OCI-LY7 (cell line): ENCODE results near the gene IL1RN. TPM values are rescaled to one million over a fixed set of nuclear protein-coding genes. Genes with fewer than 3 reads are reported as not detected.

Experiments used
- BruUV-seq: library from RNA; stranded (reverse); fragments of 400-500 nt; replicated peaks from 2 replicates; lab custom pipeline; 2021; lab: Mats Ljungman, UMichigan
- CTCF ChIA-PET: fragments of 300-600 bp; sonication (Branson Sonifier 250); formaldehyde crosslinking; loops from one replicate; lab custom pipeline; 2022; ENCODE audit warnings: antibody characterized with exemption; ENCODE audit not compliant: unreplicated experiment; lab: Charles Lee
- POLR2A ChIA-PET: fragments of 300-600 bp; sonication (Branson Sonifier 250); formaldehyde crosslinking; loops from one replicate; lab custom pipeline; 2022; ENCODE audit warnings: antibody characterized with exemption; lab: Charles Lee
- DNase-seq: peaks from one replicate; pipeline ENCODE4 v3.0.0-alpha.2; 2015; ENCODE audit warnings: low spot score
- H2AFZ ChIP-seq: fragments of 200-600 bp; sonication (generic), shearing (Covaris generic); 2 replicates; pipeline ENCODE4 v1.6.1; 2014; ENCODE audit warnings: mild to moderate bottlenecking, antibody characterized with exemption, low read length, moderate library complexity
- H3K27ac ChIP-seq: fragments of 200-600 bp; sonication (generic); 2 replicates; pipeline ENCODE4 v1.5.1; 2014; ENCODE audit warnings: mixed run types, low read depth, mild to moderate bottlenecking, moderate library complexity, low read length, inconsistent platforms; ENCODE audit not compliant: poor library complexity, severe bottlenecking
- H3K36me3 ChIP-seq: fragments of 200-600 bp; sonication (generic); 2 replicates; pipeline ENCODE4 v1.6.1; 2014; ENCODE audit warnings: mild to moderate bottlenecking, antibody characterized with exemption, low read length, moderate library complexity, mixed read lengths; ENCODE audit not compliant: insufficient read depth
- H3K4me1 ChIP-seq: fragments of 200-600 bp; sonication (generic); 2 replicates; pipeline ENCODE4 v1.5.1; 2014; ENCODE audit warnings: mild to moderate bottlenecking, low read length; ENCODE audit not compliant: insufficient read depth, poor library complexity, severe bottlenecking
- H3K4me2 ChIP-seq: fragments of 200-600 bp; sonication (generic); 2 replicates; pipeline ENCODE4 v1.6.1; 2014; ENCODE audit warnings: mild to moderate bottlenecking, low read length
- H3K4me3 ChIP-seq: fragments of 200-600 bp; sonication (generic); 2 replicates; pipeline ENCODE4 v1.5.1; 2014; ENCODE audit warnings: mild to moderate bottlenecking, low read depth, low read length; ENCODE audit not compliant: poor library complexity, severe bottlenecking
- H3K79me2 ChIP-seq: fragments of 200-600 bp; sonication (generic); 2 replicates; pipeline ENCODE4 v1.6.1; 2016; ENCODE audit warnings: low read depth, mild to moderate bottlenecking, low read length, moderate library complexity, mixed read lengths; ENCODE audit not compliant: insufficient read depth
- H3K9me2 ChIP-seq: fragments of 200-600 bp; sonication (generic); 2 replicates; pipeline ENCODE4 v1.6.1; 2016; ENCODE audit warnings: mild to moderate bottlenecking, low read length, mixed read lengths; ENCODE audit not compliant: insufficient read depth
- H3K9me3 ChIP-seq: fragments of 200-600 bp; sonication (generic); 2 replicates; pipeline ENCODE4 v1.6.1; 2014; ENCODE audit warnings: mild to moderate bottlenecking, mixed run types, low read length, mixed read lengths
- H4K20me1 ChIP-seq: fragments of 200-600 bp; sonication (generic); 2 replicates; pipeline ENCODE4 v1.6.1; 2014; ENCODE audit warnings: mild to moderate bottlenecking, antibody characterized with exemption, low read length, moderate library complexity, mixed read lengths; ENCODE audit not compliant: insufficient read depth
- CTCF ChIP-seq: fragments of 200-600 bp; sonication (generic); conservative IDR thresholded peaks from 2 replicates; pipeline ENCODE4 v1.5.1; 2014; ENCODE audit warnings: mild to moderate bottlenecking, antibody characterized with exemption, low read length, moderate library complexity, mixed read lengths
- EZH2phosphoT487 ChIP-seq: fragments of 200-600 bp; sonication (generic); IDR thresholded peaks from 2 replicates; pipeline ENCODE4 v1.6.1; 2018; ENCODE audit warnings: low read depth, borderline replicate concordance, mild to moderate bottlenecking, mixed run types, antibody characterized with exemption, low read length, moderate library complexity, mixed read lengths
- intact Hi-C: fragments of 100-400 bp; cut with micrococcal nuclease; formaldehyde crosslinking; loops from one replicate; pipeline ENCODE4 v1.10.0; 2022; ENCODE audit not compliant: unreplicated experiment
- total RNA-seq, 2 experiments: library from RNA; depleted of rRNA in 1 of 2; stranded (reverse); fragments of >200 nt in 1 of 2; shearing (Covaris generic) in 1 of 2; gene quantifications; 2 replicates each; pipeline ENCODE4 v1.2.3, GENCODE V29; 2014 to 2022

Gene IL1RN
- total RNA-seq, 2 experiments from 2014 or later: not detected

DNA sequence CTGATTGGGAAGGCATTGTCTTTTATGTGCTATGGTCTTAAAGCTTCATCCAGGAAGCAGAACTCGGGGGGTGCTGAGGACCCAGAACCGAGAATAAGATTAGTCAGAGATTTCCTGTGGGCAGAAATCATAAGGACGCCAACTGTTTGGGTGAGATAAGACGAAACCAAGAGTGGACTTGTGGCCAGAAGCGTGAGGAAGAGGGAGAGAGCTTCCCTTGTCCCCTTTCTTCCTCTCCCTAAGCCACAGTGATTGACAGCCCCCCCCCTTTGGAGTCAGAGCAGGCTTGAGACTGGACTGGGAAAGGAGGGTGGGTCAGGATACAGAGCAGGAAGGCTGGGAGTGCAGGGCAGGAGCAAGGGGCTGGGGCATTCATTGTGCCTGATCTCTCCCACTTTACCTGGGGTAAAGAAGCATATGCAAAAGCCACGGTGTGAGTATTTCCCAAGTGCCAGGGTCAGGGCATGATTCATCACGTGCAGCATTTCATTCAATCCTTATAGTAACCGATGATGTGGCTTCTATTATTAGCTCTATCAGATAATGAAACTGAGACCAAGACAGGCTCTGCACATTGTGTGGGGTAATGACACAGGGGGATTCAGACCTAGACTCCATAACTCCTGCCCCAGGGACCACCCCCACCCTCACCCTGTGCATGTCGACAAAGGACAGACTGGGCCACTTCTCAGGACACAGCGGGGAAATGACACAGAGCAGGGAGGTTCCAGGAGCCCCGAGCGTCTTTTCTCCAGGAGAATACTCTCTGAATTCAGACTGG lies 3.0 kb upstream of the IL1RN start:
- no peak for DNase-seq
- Histone ChIP-seq H3K36me3 (no peaks in the 10 kb centered on the region), H3K9me2 (no peaks in the 10 kb centered on the region), H2AFZ (no peak overlapping the region), H3K4me1 (peaks cover 6% of the 10 kb centered on the region), H3K27ac (no peak overlapping the region), H3K79me2 (no peaks in the 10 kb centered on the region), H3K9me3 (no peaks in the 10 kb centered on the region), H3K4me3 (no peak overlapping the region), H3K4me2 (no peak overlapping the region), H4K20me1 (no peaks in the 10 kb centered on the region)
- POLR2A ChIA-PET: no interaction called here
- CTCF ChIA-PET: no interaction called here
- TF ChIP-seq CTCF: no peak
- no peak for TF ChIP-seq EZH2phosphoT487
- BruUV-seq: no TSS peak
- intact Hi-C loops: no loop called here

DNA sequence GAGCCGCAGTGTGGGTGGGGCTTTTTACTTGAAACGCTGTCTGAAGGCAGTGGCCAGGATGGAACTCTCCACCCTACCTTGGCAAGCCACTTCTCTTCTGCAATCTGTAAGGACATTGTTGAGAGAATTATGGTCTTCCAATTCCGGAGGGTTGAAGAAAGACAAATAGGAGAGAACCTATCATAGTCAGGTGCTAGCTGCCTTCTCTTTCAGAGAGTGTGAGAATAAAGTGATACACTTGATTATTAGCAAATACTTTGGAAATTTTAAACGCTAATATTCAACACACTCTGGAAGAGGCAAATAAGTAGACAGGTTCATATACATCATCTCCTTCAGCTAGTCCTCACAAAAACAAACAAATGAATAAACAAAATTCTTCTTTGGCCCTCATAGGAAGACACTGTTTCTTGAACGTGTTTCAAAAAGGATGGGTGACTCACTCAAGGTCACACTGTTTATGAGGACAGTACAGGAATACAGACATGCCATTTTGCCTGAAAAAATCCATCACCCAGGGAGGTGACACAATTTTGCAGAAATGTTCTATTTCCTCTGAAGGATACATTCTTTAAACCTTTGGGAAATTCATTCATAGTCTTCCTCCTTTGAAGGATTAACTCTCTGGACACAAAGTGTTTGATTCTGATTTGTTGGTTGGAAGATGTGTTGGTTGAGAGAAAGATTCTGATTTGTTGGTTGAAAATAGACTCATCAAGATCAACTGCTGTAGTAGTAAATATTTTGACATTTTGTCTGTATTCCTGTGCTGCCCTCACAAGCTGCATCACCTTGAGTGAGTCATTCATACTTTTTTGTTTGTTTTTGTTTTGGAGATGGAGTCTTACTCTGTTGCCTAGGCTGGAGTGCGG lies 2.2 kb upstream of the IL1RN start:
- Histone ChIP-seq H3K27ac (no peak overlapping the region), H3K9me3 (no peaks in the 10 kb centered on the region), H3K79me2 (no peaks in the 10 kb centered on the region), H3K4me2 (no peak overlapping the region), H3K36me3 (no peaks in the 10 kb centered on the region), H3K9me2 (no peaks in the 10 kb centered on the region), H4K20me1 (no peaks in the 10 kb centered on the region), H3K4me3 (no peak overlapping the region), H3K4me1 (peaks cover 6% of the 10 kb centered on the region), H2AFZ (no peak overlapping the region)
- POLR2A ChIA-PET: no interaction called here
- intact Hi-C loops: no loop called here
- TF ChIP-seq CTCF (no peak), EZH2phosphoT487 (no peak)
- BruUV-seq: no TSS peak
- DNase-seq: no peak
- CTCF ChIA-PET: no interaction called here
